Measurements from ENCODE around the gene ERC2. TPM values are rescaled to one million over a fixed set of nuclear protein-coding genes. Genes with fewer than 3 reads are reported as not detected.
"Not testable (repeated sequence)": the region's sequence is repeated elsewhere in the genome, so short reads cannot be mapped to it uniquely, and the experiment has no call there.

The ERC2 gene
- total RNA-seq, 2 experiments from 2014 or later, result not detected

DNA sequence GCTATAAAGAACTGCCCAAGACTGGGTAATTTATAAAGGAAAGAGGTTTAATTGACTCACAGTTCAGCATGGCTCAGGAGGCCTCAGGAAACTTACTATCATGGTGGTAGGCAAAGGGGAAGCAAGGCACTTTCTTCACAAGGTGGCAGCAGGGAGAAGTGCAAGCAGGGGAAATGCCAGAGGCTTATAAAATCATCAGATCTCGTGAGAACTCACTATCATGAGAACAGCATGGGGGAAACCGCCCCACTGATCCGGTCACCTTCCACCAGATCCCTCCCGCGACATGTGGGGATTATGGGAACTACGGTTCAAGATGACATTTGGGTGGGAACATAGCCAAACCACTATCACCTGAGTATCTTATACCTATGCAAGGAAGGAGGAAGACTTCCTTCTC lies 963.2 kb downstream of the ERC2 start:
- H3K4me1 ChIP-seq (ENCODE audit: insufficient read depth, low read length, poor library complexity, severe bottlenecking); H4K20me1 ChIP-seq (ENCODE audit: insufficient read depth, low read length); H3K27ac ChIP-seq (ENCODE audit: low read depth, low read length, poor library complexity, severe bottlenecking); H3K79me2 ChIP-seq (ENCODE audit: insufficient read depth, low read depth, low read length); CTCF ChIA-PET (ENCODE audit: unreplicated experiment); H3K4me3 ChIP-seq (ENCODE audit: low read depth, low read length, poor library complexity, severe bottlenecking); BruUV-seq (replicated peaks); H3K9me3 ChIP-seq (ENCODE audit: low read length); H3K9me2 ChIP-seq (ENCODE audit: insufficient read depth, low read length); POLR2A ChIA-PET; H3K36me3 ChIP-seq (ENCODE audit: insufficient read depth, low read length): not testable (repeated sequence)
- peak; percentile 71 for DNase-seq (ENCODE audit: low spot score)
- intact Hi-C loops (cut with micrococcal nuclease; ENCODE audit: unreplicated experiment), result loop anchor here (5.0 kb wide), 1 partner anchor 217 kb away; no protein-coding TSS in a partner anchor
- Histone ChIP-seq H3K4me2 (ENCODE audit: low read length) (peak overlapping the region; percentile 7; the same call in 1 of the 2 replicates), H2AFZ (ENCODE audit: low read length) (peak overlapping the region; percentile 66)
- TF ChIP-seq, protein P1, sequence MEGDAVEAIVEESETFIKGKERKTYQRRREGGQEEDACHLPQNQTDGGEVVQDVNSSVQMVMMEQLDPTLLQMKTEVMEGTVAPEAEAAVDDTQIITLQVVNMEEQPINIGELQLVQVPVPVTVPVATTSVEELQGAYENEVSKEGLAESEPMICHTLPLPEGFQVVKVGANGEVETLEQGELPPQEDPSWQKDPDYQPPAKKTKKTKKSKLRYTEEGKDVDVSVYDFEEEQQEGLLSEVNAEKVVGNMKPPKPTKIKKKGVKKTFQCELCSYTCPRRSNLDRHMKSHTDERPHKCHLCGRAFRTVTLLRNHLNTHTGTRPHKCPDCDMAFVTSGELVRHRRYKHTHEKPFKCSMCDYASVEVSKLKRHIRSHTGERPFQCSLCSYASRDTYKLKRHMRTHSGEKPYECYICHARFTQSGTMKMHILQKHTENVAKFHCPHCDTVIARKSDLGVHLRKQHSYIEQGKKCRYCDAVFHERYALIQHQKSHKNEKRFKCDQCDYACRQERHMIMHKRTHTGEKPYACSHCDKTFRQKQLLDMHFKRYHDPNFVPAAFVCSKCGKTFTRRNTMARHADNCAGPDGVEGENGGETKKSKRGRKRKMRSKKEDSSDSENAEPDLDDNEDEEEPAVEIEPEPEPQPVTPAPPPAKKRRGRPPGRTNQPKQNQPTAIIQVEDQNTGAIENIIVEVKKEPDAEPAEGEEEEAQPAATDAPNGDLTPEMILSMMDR (conservative IDR thresholded peaks at IDR 0.05; ENCODE audit: low read length), result peak; percentile 73

DNA sequence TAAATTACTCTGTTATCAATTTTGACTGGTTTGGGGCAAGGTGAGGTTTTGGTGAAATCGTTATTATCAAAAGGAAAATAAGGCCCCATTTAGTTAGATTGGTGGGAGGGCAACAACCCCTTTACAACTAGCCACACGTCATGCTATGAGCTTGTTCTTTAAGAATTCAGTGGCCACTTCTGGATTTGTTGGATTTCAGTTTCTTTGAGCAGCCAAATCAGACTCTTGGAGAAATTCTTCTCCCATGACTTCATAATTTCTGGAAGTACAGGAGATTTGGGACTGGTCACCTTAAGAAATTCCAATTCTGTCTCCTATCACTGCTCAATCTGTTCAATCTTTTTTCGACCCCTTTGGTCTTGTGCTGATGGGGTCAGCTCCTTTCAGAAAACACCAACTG lies 966.4 kb downstream of the ERC2 start:
- Histone ChIP-seq H3K4me3 (ENCODE audit: low read depth, low read length, poor library complexity, severe bottlenecking) (no peak overlapping the region), H2AFZ (ENCODE audit: low read length) (no peak overlapping the region), H3K9me2 (ENCODE audit: insufficient read depth, low read length) (no peaks in the 10 kb centered on the region), H3K4me2 (ENCODE audit: low read length) (no peak overlapping the region), H3K79me2 (ENCODE audit: insufficient read depth, low read depth, low read length) (no peaks in the 10 kb centered on the region), H3K4me1 (ENCODE audit: insufficient read depth, low read length, poor library complexity, severe bottlenecking) (peaks cover 8% of the 10 kb centered on the region), H4K20me1 (ENCODE audit: insufficient read depth, low read length) (no peaks in the 10 kb centered on the region), H3K36me3 (ENCODE audit: insufficient read depth, low read length) (no peaks in the 10 kb centered on the region), H3K9me3 (ENCODE audit: low read length) (no peaks in the 10 kb centered on the region), H3K27ac (ENCODE audit: low read depth, low read length, poor library complexity, severe bottlenecking) (no peak overlapping the region)
- ChIA-PET CTCF (ENCODE audit: unreplicated experiment) (no interaction called here), POLR2A (interaction anchor here (0.5 to 0.6 kb wide), 2 partner anchors 45 to 656 kb away, joined by 3 read pairs; no protein-coding TSS in a partner anchor)
- no TSS peak for BruUV-seq (replicated peaks)
- no peak for DNase-seq (ENCODE audit: low spot score)
- intact Hi-C loops (cut with micrococcal nuclease; ENCODE audit: unreplicated experiment), result no loop called here
- no peak for TF ChIP-seq EZH2phosphoT487 (IDR thresholded peaks at IDR 0.05; ENCODE audit: borderline replicate concordance, low read depth, low read length)
- TF ChIP-seq, protein P1 (conservative IDR thresholded peaks at IDR 0.05; ENCODE audit: low read length), result no peak

DNA sequence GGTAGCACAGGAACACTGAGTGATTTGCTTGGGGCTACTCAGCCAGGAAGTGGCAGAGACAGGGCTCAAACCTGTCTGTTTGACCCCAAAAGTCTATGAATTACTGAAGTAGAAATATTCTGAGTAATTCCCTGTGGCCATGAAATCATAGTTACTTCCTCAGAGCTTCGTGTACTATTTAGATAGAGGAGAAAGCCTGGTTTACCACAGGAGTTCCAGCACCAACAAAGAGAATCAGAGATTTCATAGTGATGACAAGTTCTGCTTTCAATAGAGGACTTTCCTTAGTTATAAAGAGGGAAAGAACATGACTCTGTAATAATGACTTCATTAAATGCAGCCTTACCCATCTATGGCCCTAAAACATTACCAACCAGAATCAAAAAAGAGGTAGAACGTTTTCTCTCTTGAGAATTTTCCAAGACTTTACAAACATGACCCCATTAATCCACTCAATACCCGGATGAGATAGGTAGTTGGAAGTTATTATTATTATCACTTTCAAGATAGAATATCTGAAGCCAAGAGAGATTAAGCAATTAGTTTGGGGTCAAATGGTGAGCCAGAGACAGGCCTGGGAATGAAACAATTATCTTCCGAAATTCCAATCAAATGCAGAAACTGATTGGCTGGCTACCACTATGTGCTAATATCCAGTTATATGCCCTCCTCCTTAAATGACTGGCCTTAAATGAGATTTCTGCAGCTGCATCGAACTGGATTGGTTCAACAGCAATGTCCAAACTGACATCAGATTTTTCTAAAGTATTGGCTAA lies 967.5 kb downstream of the ERC2 start:
- no peak for DNase-seq (ENCODE audit: low spot score)
- peaks cover 8% of the 10 kb centered on the region for H3K4me1 ChIP-seq (ENCODE audit: insufficient read depth, low read length, poor library complexity, severe bottlenecking)
- H2AFZ ChIP-seq (ENCODE audit: low read length), result no peak overlapping the region
- no TSS peak for BruUV-seq (replicated peaks)
- POLR2A ChIA-PET, result interaction anchor here (1.2 kb wide), 1 partner anchor 9 kb away, joined by 3 read pairs; no protein-coding TSS in a partner anchor
- no peak overlapping the region for H3K4me2 ChIP-seq (ENCODE audit: low read length)
- H3K9me3 ChIP-seq (ENCODE audit: low read length), result no peaks in the 10 kb centered on the region
- H3K4me3 ChIP-seq (ENCODE audit: low read depth, low read length, poor library complexity, severe bottlenecking), result no peak overlapping the region
- no peaks in the 10 kb centered on the region for H3K9me2 ChIP-seq (ENCODE audit: insufficient read depth, low read length)
- no peaks in the 10 kb centered on the region for H4K20me1 ChIP-seq (ENCODE audit: insufficient read depth, low read length)
- TF ChIP-seq, protein P1 (conservative IDR thresholded peaks at IDR 0.05; ENCODE audit: low read length), result no peak
- no peak for TF ChIP-seq EZH2phosphoT487 (IDR thresholded peaks at IDR 0.05; ENCODE audit: borderline replicate concordance, low read depth, low read length)
- H3K79me2 ChIP-seq (ENCODE audit: insufficient read depth, low read depth, low read length), result no peaks in the 10 kb centered on the region
- CTCF ChIA-PET (ENCODE audit: unreplicated experiment), result no interaction called here
- no peaks in the 10 kb centered on the region for H3K36me3 ChIP-seq (ENCODE audit: insufficient read depth, low read length)
- intact Hi-C loops (cut with micrococcal nuclease; ENCODE audit: unreplicated experiment), result no loop called here
- no peak overlapping the region for H3K27ac ChIP-seq (ENCODE audit: low read depth, low read length, poor library complexity, severe bottlenecking)

All from OCI-LY7 (cell line).